Astrocyte (in vitro differentiated cells and primary cell): Measurements from ENCODE around the gene FOXL1. TPM values are rescaled to one million over a fixed set of nuclear protein-coding genes. Genes with fewer than 3 reads are reported as not detected.

Experiments
- DNase-seq: peaks from one replicate; pipeline ENCODE4 v3.0.0-alpha.2; 2010; ENCODE audit warnings: low read depth
- FAIRE-seq: peaks from 2 replicates; lab custom pipeline; 2011; peaks lifted over from hg19 to GRCh38; lab: Jason Lieb, UNC
- H2AFZ ChIP-seq: 2 replicates; pipeline ENCODE4 v1.6.0; 2012; ENCODE audit warnings: low read depth, low read length, inconsistent platforms
- H3K27ac ChIP-seq: 2 replicates; pipeline ENCODE4 v1.5.1; 2011; ENCODE audit warnings: low read depth, low read length, inconsistent platforms
- H3K27me3 ChIP-seq: 2 replicates; pipeline ENCODE4 v1.6.0; 2011; ENCODE audit warnings: low read length, inconsistent platforms; ENCODE audit not compliant: insufficient read depth
- H3K36me3 ChIP-seq: 2 replicates; pipeline ENCODE4 v1.5.1; 2011; ENCODE audit warnings: low read length, inconsistent platforms; ENCODE audit not compliant: insufficient read depth
- H3K4me1 ChIP-seq: 2 replicates; pipeline ENCODE4 v1.5.1; 2011; ENCODE audit warnings: low read length, inconsistent platforms; ENCODE audit not compliant: insufficient read depth
- H3K4me2 ChIP-seq: 2 replicates; pipeline ENCODE4 v1.6.0; 2012; ENCODE audit warnings: low read length, inconsistent platforms
- H3K4me3 ChIP-seq: 2 replicates; pipeline ENCODE4 v1.5.1; 2011; ENCODE audit warnings: low read depth, mild to moderate bottlenecking, low read length, inconsistent platforms; ENCODE audit not compliant: insufficient read depth
- H3K79me2 ChIP-seq: 2 replicates; pipeline ENCODE4 v1.6.0; 2012; ENCODE audit warnings: mild to moderate bottlenecking, low read length, inconsistent platforms; ENCODE audit not compliant: insufficient read depth
- H3K9ac ChIP-seq: 2 replicates; pipeline ENCODE4 v1.6.0; 2012; ENCODE audit warnings: mild to moderate bottlenecking, low read length, inconsistent platforms
- H3K9me3 ChIP-seq: 2 replicates; pipeline ENCODE4 v1.5.1; 2012; ENCODE audit warnings: low read depth, mild to moderate bottlenecking, low read length, inconsistent platforms; ENCODE audit not compliant: insufficient read depth
- H4K20me1 ChIP-seq: 2 replicates; pipeline ENCODE4 v1.6.0; 2012; ENCODE audit warnings: low read length, inconsistent platforms; ENCODE audit not compliant: insufficient read depth
- H3K27ac Mint-ChIP-seq: one replicate; pipeline ENCODE4 v1.8.0; 2021; ENCODE audit warnings: mild to moderate bottlenecking, mixed read lengths; ENCODE audit not compliant: unreplicated experiment
- H3K27me3 Mint-ChIP-seq: one replicate; pipeline ENCODE4 v1.8.0; 2021; ENCODE audit warnings: low read depth, mixed read lengths; ENCODE audit not compliant: unreplicated experiment
- H3K36me3 Mint-ChIP-seq: one replicate; pipeline ENCODE4 v1.8.0; 2021; ENCODE audit warnings: low read depth, mixed read lengths; ENCODE audit not compliant: unreplicated experiment
- H3K4me1 Mint-ChIP-seq: one replicate; pipeline ENCODE4 v1.8.0; 2021; ENCODE audit warnings: low read depth, mixed read lengths; ENCODE audit not compliant: unreplicated experiment
- H3K4me3 Mint-ChIP-seq: one replicate; pipeline ENCODE4 v1.8.0; 2021; ENCODE audit warnings: mild to moderate bottlenecking, moderate library complexity, mixed read lengths; ENCODE audit not compliant: unreplicated experiment
- H3K9me3 Mint-ChIP-seq: one replicate; pipeline ENCODE4 v1.8.0; 2021; ENCODE audit warnings: mild to moderate bottlenecking, mixed read lengths; ENCODE audit not compliant: unreplicated experiment
- EZH2 ChIP-seq: IDR thresholded peaks from 2 replicates; pipeline ENCODE4 v1.6.1; 2012; ENCODE audit warnings: mild to moderate bottlenecking, low read length, inconsistent platforms; ENCODE audit not compliant: insufficient read depth
- total RNA-seq: library from RNA; stranded (reverse); gene quantifications from 2 replicates; pipeline ENCODE4 v1.2.1, GENCODE V29; 2021
- TF ChIP-seq, protein P1 (sequence below): IDR thresholded peaks from 2 replicates; pipeline ENCODE4 v1.5.1; 2011; ENCODE audit warnings: low read depth, mild to moderate bottlenecking, inconsistent platforms, low read length, moderate library complexity; ENCODE audit not compliant: insufficient read depth

Gene FOXL1
- total RNA-seq, 1 donor from 2014 or later = 6.1 TPM

- Histone ChIP-seq H3K9ac (no peak overlapping the region), H3K4me2 (no peak overlapping the region), H4K20me1 (no peaks in the 10 kb centered on the region), H3K79me2 (peaks cover 21% of the 10 kb centered on the region), H3K4me1 (peaks cover 12% of the 10 kb centered on the region), H3K4me3 (no peak overlapping the region), H3K36me3 (peaks cover 8% of the 10 kb centered on the region), H3K9me3 (no peaks in the 10 kb centered on the region), H3K27me3 (no peaks in the 10 kb centered on the region), H2AFZ (no peak overlapping the region), H3K27ac (no peak overlapping the region)
- TF ChIP-seq, protein P1, sequence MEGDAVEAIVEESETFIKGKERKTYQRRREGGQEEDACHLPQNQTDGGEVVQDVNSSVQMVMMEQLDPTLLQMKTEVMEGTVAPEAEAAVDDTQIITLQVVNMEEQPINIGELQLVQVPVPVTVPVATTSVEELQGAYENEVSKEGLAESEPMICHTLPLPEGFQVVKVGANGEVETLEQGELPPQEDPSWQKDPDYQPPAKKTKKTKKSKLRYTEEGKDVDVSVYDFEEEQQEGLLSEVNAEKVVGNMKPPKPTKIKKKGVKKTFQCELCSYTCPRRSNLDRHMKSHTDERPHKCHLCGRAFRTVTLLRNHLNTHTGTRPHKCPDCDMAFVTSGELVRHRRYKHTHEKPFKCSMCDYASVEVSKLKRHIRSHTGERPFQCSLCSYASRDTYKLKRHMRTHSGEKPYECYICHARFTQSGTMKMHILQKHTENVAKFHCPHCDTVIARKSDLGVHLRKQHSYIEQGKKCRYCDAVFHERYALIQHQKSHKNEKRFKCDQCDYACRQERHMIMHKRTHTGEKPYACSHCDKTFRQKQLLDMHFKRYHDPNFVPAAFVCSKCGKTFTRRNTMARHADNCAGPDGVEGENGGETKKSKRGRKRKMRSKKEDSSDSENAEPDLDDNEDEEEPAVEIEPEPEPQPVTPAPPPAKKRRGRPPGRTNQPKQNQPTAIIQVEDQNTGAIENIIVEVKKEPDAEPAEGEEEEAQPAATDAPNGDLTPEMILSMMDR = no peak
- TF ChIP-seq EZH2 = no peak
- DNase-seq (no peak), FAIRE-seq (no peak)
- H3K27ac Mint-ChIP-seq = no peak overlapping the region
- no peaks in the 10 kb centered on the region for H3K4me1 Mint-ChIP-seq
- H3K4me3 Mint-ChIP-seq = no peak overlapping the region
- peaks cover 2% of the 10 kb centered on the region for H3K36me3 Mint-ChIP-seq
- H3K27me3 Mint-ChIP-seq = peaks cover 5% of the 10 kb centered on the region
- no peaks in the 10 kb centered on the region for H3K9me3 Mint-ChIP-seq
These were observed 25.0 kb upstream of the FOXL1 start for GRCh38 chr16:86553356-86553755.

DNA sequence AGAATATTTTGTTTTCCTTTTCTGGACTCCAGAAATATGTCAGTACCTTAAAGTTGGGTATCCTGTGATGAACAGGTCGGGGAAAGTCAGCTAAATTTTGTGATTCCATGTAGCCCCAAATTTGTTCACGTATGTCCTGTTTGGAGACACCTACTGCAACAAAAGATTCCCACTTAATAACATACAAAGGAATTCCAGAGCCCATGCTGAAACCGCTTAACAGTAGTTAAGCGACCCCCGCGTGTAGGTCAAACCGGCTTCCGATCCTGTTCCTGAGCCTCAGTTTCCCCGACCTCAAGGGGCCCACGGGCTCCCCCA lies 23.8 kb upstream of the FOXL1 start:
- H3K27ac Mint-ChIP-seq = peak overlapping the region; percentile 93
- H3K4me1 ChIP-seq = peaks cover 12% of the 10 kb centered on the region
- no peaks in the 10 kb centered on the region for H3K27me3 ChIP-seq
- H3K4me2 ChIP-seq = peak overlapping the region; percentile 91
- TF ChIP-seq, protein P1 = no peak
- TF ChIP-seq EZH2 = no peak
- H3K4me3 Mint-ChIP-seq = peak overlapping the region; percentile 95
- peak overlapping the region; percentile 91 for H2AFZ ChIP-seq
- H3K79me2 ChIP-seq = peaks cover 21% of the 10 kb centered on the region
- DNase-seq (no peak), FAIRE-seq (no peak)
- no peaks in the 10 kb centered on the region for H3K4me1 Mint-ChIP-seq
- no peaks in the 10 kb centered on the region for H3K9me3 ChIP-seq
- H3K36me3 ChIP-seq = peaks cover 7% of the 10 kb centered on the region
- H3K4me3 ChIP-seq = peak overlapping the region; percentile 93
- no peaks in the 10 kb centered on the region for H3K9me3 Mint-ChIP-seq
- H3K27me3 Mint-ChIP-seq = peaks cover 11% of the 10 kb centered on the region
- H3K27ac ChIP-seq = peak overlapping the region; percentile 89
- no peaks in the 10 kb centered on the region for H4K20me1 ChIP-seq
- peak overlapping the region; percentile 98 for H3K9ac ChIP-seq
- peaks cover 2% of the 10 kb centered on the region for H3K36me3 Mint-ChIP-seq

DNA sequence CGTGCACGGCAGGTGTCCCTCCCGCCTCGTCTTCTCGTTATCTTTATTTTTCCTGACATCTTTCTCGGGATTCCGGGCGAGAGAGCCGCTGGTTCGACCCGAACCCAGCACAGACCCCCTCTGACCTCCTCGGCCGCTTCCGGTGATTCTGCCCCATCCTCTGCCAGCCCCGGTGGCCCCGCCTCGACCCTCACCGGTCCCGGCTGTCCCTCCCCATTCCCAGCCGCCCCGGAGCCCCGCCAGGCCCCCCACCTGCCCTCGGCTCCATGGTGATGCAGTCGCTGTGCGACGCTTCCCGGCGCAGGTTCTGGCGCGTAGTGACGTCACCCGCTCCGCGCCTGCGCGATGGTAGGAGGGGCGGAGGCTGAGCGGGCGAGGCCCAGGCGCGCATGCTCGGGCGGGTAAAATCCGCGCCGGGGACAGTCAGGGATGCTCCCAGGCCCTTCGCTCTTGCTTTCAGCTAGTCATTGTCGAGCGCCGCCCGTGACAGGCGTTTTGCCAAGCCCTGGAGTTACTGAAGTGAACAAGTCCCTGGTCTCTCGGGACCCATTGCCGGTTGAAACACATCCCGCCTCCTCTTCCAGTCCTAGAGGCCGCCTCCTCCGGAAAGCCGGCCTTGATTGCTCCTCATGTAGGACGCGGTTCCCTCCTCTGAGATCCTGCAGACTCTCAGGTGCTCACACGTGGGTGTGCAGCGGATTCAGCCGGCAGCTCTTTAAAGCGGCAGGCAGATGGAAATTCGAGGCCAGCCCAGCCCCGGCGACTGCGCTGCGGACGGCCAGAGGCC lies 23.2 kb upstream of the FOXL1 start, which contains the start of gene MTHFSD:
Gene MTHFSD (minus strand): TSS at position 319 of the 787 bp plus-strand sequence. CDS start 51 bp downstream, at position 268.
- Mint-ChIP-seq H3K36me3 (peaks cover 2% of the 10 kb centered on the region), H3K4me3 (peak within 1 kb of the TSS; percentile 95), H3K4me1 (no peaks in the 10 kb centered on the region), H3K27ac (peak within 1 kb of the TSS; percentile 93), H3K27me3 (peaks cover 11% of the 10 kb centered on the region), H3K9me3 (no peaks in the 10 kb centered on the region)
- peak within 1 kb of the TSS; percentile 89 for H3K27ac ChIP-seq
- FAIRE-seq (no peak), DNase-seq (peak; percentile 76)
- peaks cover 21% of the 10 kb centered on the region for H3K79me2 ChIP-seq
- H3K9ac ChIP-seq = peak within 1 kb of the TSS; percentile 98
- H3K4me1 ChIP-seq = peaks cover 12% of the 10 kb centered on the region
- peak within 1 kb of the TSS; percentile 91 for H3K4me2 ChIP-seq
- peak within 1 kb of the TSS; percentile 97 for H2AFZ ChIP-seq
- H3K9me3 ChIP-seq = no peaks in the 10 kb centered on the region
- H3K27me3 ChIP-seq = no peaks in the 10 kb centered on the region
- no peaks in the 10 kb centered on the region for H4K20me1 ChIP-seq
- TF ChIP-seq, protein P1 = no peak
- TF ChIP-seq EZH2 = no peak
- peaks cover 5% of the 10 kb centered on the region for H3K36me3 ChIP-seq
- H3K4me3 ChIP-seq = peak within 1 kb of the TSS; percentile 93
